GM19035 (cell line): ENCODE measurements around the gene NDUFA3.

Source experiments
- ATAC-seq: cut with Tn5 transposase; IDR thresholded peaks from one replicate; pipeline ENCODE4 v1.9.1; 2021; ENCODE audit not compliant: unreplicated experiment

Gene NDUFA3

DNA sequence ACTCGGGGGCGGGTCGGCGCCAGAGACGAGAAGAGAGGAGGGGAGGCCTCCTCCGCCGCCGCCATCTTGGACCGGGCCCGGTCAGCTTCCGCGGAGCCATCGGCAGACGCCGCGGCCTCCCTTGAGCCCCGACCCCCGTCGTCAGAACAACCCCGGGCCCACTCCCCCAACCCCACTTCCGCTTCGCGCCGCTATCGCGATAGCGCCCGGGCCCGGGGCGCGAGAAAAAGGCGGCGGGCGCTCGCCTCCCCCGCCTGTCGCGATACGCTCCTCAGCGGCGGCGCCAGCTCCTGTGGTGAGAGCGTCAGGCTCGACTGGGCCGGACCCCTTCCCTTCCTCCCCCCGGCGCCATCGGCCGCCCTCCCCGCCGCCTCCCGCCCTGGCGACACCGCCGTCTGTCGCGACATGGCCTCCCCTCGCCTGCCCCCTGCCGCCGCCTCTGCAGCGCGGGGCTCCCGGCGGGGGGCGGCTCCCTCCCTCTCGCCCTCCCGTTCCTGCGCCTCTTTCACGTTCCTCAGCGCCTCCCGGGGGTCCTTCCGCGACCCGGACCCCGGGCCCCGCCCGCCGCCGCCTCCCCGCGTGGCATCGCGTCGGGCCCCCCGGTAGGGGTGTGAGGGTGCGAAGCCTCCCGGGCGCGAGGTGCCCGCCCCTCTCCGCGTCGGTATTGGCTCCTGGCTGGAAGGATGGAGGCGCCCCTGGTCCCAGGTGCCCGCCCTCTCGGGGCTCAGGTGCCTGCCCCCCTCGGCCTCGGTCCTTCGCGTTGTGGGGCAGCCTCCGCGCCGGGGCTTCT is 35.2 kb downstream of the NDUFA3 start, which contains the start of gene CNOT3:
CNOT3 (plus strand) TSS at position 64 of the 790 bp plus-strand sequence. CDS start 5,217 bp downstream, outside the sequence.
- no peak for ATAC-seq

GRCh38 chr19:54138489-54139256 is 36.0 kb downstream of the NDUFA3 start:
- ATAC-seq = no peak

DNA sequence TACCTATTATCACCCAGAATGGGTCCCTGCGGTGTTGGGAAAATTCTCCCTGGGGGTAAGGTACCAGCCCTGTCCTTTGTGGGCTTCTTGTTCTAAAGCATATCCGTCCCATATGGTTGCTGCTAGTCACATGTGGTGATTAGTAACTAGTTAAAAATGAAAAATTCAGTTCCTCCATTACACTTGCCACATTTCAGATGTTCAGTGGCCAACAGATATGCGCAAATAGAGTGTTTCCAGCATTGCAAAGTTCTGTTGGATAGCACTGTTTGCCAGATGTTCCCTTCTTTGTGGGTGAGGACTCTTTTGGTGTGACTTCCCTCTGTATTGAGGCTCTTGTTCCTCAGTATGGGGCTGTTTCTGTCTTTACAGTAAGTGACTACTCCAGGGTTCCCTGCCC is 38.7 kb downstream of the NDUFA3 start:
- no peak for ATAC-seq

- ATAC-seq = no peak
Observed at GRCh38 chr19:54142166-54142780, 39.6 kb downstream of the NDUFA3 start.

GRCh38 chr19:54145541-54146158 is 43.0 kb downstream of the NDUFA3 start:
- ATAC-seq = no peak

DNA sequence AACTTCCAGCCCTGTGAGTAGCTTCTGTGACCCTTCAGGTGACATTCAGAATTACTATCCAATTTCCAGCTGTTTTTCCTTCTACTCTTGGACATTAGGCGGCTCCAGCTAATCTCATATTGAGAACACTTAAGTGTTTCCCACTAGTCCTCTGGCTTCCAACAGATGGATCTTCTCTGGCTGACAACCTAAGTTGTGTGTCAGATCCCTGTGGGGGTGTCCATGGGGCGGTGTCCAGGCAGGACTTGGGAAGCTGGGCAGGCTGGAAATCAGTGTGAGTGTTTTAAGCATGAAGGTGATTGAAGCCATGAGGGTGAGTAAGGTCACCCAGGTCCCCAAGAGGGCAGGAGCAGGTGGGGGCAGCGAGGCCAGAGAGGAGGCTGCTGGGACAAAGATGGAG is 45.0 kb downstream of the NDUFA3 start:
- ATAC-seq = no peak

DNA sequence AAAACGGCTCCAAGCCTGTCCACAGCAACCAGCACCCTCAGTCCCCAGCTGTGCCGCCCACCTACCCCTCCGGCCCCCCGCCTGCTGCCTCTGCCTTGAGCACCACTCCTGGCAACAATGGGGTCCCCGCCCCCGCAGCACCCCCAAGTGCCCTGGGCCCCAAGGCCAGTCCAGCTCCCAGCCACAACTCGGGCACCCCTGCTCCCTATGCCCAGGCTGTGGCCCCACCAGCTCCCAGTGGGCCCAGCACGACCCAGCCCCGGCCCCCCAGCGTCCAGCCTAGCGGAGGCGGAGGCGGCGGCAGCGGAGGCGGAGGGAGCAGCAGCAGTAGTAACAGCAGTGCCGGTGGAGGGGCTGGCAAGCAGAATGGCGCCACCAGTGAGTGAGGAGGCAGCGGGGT is 45.5 kb downstream of the NDUFA3 start:
- no peak for ATAC-seq

DNA sequence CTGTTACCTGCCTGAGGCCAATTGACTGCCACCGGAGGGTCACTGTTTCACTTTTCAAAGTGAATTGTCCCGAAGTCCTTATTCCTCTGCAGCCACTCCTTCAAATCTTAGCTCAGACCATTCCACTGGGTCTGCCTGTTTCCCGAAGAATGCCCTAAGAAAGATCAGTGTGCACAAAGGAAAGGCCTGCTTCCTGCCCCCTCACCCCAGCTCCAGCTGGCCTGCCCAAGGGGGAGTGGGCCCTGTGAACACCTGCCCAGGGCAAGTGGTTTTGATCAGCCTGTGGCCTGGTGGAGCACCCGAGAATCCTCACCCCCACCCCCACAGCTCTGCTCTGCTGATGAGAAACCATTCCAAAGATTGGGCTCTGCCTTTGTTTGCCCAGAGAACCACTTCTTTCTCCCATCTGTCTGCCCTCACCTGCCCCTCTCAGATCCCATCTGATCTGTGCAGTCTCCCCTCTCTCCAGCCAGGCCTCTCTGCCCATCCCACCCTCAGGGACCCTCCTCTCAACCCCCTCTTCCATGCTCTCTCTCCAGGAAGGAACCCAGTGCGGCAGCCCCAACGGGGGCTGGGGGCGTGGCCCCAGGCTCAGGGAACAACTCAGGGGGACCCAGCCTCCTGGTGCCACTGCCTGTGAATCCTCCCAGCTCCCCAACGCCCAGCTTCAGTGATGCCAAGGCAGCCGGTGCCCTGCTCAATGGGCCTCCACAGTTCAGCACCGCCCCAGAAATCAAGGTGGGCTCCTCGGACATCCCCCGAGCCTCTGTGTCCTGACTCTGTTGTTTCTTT is 46.6 kb downstream of the NDUFA3 start:
- no peak for ATAC-seq

- no peak for ATAC-seq
Observed at GRCh38 chr19:54151362-54152035, 48.8 kb downstream of the NDUFA3 start.

DNA sequence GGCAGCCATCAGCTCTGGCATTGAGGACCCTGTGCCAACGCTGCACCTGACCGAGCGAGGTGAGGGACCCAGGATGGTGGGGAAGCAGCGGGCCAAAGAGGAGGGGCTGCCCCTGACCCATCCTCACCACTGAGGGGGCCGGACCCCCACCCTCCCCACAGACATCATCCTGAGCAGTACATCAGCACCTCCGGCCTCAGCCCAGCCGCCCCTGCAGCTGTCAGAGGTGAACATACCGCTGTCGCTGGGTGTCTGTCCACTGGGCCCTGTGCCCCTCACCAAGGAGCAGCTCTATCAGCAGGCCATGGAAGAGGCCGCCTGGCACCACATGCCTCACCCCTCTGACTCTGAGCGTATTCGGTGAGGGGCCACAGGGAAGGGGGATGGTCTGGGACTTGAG is 49.6 kb downstream of the NDUFA3 start:
- ATAC-seq = no peak

GRCh38 chr19:54152878-54153524 is 50.3 kb downstream of the NDUFA3 start:
- no peak for ATAC-seq

GRCh38 chr19:54153731-54154326 is 51.2 kb downstream of the NDUFA3 start:
- ATAC-seq = no peak

DNA sequence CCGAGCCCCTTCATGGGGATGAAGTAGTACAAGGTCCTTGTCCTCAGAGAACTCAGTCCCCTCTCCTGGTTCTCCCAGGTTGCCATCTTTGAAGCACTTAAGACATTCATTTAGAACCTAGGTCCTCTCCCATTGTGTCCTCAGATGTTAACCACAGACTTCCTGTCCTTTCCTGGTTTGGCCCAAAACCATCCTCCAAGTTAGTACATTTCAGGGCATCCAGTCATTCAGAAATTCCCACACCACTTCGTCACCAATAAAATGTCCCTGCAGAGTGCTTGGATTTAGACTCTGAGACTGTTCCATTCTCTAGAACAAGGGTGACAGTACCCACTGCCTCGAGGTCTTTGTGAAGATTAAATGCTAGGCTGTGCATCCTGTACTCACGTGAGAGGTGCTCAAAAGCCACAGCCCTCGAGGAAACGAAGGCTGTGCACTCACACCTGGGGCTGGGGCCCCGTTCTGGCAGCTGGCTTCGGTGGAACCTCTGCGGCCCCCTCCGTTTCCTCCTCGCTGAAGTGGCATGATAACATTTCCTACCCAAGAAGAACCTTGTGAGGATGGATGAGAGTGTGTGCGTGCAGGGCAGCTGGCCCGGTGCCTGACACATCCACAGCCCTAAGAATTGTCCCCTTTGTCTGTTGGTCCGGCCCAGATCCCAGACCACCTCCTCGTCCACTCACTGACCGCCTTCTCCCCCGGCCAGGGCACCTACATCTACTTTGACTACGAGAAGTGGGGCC is 52.1 kb downstream of the NDUFA3 start:
- ATAC-seq = no peak

DNA sequence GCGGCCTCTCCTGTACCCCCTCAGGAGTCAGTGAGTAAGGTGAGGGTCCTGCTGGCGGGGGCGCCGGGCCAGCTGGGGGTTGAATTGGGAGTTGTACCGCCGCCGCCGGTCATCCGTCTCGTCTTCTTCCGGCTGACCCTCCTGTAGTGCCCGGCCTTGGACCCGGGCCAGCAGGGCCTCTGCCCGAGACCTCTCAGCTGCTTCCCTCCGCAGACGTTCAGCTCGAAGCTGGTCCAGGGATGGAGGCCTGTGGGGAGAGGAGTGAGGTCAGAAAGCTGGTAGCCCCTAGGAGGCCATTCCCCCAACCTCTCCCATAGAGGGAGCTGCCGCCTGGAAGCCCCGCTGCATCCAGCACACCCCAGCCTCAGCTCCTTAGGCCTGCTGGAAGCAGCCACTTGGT is 53.0 kb downstream of the NDUFA3 start:
- no peak for ATAC-seq

- no peak for ATAC-seq
Observed at GRCh38 chr19:54156490-54156889, 53.8 kb downstream of the NDUFA3 start.

- ATAC-seq = no peak
Observed at GRCh38 chr19:54156953-54157352, 54.3 kb downstream of the NDUFA3 start.
